Activated CD4-positive, alpha-beta T cell treated with anti-CD3 and anti-CD28 coated beads, Interleukin-2, Interleukin-4, amounts not matched to agents 100 ng/mL and 50 ng/mL, durations not matched to agents 16 hours and 8 hours (primary cell): ENCODE data around the gene CLMN.

Source experiments
- DNase-seq: peaks from one replicate; pipeline ENCODE4 v3.0.0-alpha.2; 2020; ENCODE audit warnings: low spot score

Gene CLMN

GRCh38 chr14:95341115-95341514 is 21.4 kb upstream of the CLMN start:
- no peak for DNase-seq

DNA sequence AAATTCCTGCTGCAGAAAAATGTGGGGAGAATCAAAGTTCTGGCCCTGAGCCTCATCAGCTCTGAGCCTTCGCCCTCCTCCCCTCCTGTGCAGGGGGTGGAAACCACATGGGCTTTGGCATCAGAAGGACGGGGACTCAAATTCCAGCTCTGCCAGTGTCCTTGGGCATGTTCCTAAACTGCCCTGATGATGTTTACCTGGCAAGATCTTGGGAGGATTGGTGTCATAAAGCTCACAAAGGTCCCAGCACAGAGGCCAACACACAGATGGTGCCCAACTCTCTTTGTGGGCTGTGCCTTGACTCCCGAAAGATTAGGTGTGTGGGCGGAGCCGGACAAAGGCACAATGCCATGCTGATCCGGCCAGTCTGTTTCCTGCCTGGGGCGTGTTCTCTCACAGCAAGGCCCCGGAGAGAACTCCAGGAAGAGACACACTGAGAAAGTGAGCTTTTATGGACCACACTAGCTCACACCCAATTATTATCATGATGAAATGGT is 20.5 kb upstream of the CLMN start:
- no peak for DNase-seq

DNA sequence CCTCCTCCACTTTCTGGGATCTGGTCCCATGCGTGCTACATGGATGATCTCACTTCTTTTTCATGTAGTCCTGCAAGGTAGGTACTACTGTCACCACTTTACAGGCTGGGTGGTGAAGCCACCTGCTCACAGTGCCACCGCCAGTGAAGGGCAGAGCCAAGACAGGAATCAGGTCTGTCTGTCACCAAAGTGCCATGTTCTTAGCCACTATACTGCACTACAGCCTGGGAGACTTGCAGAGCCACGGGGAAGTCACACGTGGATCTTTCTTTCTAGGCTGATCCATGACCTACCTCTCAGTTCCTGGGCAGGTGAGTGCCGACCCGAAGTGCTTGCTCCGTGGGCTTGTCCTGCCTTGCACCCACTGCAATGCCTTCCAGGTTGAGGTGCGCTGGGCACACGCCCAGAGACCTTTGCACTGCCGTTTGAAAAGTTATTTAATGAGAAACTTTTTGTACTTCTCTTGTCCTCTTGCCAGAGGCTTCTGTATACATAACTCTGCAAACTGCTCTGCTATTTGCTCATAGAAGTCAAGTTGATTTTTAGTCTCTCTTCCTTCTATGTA is 19.7 kb upstream of the CLMN start:
- DNase-seq: no peak

- no peak for DNase-seq
Measured at GRCh38 chr14:95338436-95338835, 18.7 kb upstream of the CLMN start.

DNA sequence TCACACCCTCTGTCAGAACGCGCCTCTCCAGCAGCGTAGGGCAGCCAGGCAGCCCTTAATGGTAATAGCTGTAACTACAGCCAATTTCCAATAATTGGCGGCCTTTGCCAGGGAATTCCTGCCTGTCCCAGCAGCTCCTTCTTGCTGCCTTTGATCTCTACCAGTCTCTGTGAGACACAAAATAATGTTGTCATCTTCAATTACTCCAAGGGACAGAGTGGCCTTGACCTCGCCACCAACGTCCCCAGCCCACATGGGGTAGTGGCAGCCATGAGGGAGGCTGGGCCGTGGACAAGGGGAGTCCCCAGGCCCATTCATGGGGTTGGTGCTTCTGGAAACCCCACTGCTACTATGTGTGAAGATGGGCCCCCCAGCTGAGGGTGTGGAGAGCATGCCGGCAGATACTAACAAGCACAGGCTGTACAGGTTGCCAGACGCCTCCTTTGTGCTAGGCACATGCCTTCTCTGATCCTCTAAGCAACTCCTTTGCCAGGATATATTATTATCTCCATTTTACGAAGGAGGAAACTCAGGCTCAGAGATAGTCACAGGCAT is 17.4 kb upstream of the CLMN start:
- no peak for DNase-seq

- DNase-seq: no peak
Measured at GRCh38 chr14:95336192-95336760, 16.6 kb upstream of the CLMN start.

- no peak for DNase-seq
Measured at GRCh38 chr14:95335071-95335470, 15.4 kb upstream of the CLMN start.

DNA sequence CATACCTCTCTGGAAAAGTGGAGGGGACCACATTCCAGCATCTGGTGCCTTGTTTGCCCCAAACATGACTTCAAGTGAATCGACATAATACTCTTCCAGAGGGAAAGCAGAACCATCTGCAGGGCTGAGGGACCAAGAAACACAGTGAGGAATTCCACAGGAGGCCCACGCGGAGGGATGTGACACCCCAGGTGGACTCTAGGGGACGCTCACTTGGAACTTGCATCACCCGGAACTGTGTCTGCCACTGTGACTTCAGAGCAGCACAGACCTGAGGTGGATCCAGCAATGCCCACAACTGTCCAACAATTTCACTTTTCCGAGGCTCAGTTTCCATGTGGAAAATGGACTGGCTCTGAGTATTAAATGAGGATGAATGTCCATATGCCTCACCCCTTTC is 14.3 kb upstream of the CLMN start:
- DNase-seq: no peak

DNA sequence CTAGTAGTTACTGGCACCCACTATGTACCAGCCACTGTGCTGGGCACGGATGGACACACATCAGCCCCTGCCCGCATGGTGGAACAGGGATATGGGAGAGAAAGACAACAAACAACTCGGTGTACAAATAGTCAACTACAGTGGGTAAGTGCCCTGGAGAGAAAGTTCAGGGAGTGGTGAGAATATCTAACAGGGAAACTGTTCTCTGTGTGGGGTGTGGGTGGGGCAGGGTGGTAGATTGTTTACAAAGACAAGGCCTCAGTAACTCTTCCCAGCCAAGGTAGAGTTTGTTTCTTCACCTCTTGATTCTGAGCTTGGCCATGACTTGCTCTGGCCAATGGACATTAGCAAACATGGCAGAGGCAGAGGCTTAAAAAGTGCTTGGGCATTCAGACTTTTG is 12.9 kb upstream of the CLMN start:
- DNase-seq: no peak

- no peak for DNase-seq
Measured at GRCh38 chr14:95331708-95332408, 12.2 kb upstream of the CLMN start.

GRCh38 chr14:95330591-95331370 is 11.1 kb upstream of the CLMN start:
- DNase-seq: no peak

DNA sequence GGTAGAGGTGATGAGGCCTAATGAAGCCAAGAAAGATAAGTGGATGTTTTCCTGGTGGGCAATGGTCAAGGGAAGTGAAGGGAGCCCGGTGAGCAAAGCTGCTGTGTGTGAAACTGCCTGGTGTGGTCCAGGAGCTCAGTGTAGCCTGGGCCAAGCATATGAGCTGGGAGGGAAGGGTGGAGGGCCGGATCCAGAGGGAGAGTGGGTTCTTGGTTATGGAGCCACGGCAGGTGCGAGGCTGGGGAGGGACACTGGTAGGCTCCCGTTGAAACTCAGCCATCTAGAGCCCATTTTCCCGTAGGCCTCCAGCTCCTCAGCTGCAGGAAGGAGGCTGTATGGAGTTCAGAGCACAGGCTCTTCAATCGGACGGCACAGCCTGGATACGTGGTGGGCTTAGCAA is 10.2 kb upstream of the CLMN start:
- no peak for DNase-seq

DNA sequence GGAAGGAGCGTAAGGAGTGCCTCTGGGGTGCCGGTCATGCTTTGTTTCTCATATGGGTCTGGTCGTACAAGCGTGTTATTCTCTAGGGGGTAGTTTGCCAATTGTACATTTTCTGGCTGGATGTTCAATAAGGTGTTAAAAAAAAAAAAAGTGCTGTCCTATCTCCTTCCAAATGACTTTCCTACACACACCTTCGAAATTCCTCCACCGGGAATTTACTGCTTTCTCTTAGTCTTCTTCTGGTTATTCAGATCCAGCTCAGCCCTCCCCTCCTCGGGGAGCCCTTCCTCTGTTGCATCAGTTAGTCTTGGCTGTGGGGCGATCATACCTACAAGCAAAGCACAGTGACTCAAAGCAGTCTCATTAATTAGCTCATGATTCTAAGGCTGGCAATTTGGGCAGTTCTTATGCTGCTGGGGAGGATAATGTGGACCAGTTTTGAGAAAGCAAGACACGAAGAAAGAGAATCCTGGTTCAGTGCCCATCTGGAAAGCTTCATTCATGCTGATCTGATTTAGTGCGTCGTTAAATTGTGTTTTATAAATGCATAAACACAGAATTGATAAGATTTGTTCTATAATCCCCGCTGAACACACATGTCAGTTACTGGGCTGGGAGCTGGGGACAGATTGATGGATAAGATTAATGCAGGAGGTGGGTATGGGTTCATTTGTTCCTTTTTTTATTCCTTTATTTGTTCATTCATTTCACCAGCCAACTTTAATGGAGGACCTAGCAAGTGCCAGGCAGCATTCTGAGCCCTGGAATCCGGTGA is 9.2 kb upstream of the CLMN start:
- DNase-seq: no peak

DNA sequence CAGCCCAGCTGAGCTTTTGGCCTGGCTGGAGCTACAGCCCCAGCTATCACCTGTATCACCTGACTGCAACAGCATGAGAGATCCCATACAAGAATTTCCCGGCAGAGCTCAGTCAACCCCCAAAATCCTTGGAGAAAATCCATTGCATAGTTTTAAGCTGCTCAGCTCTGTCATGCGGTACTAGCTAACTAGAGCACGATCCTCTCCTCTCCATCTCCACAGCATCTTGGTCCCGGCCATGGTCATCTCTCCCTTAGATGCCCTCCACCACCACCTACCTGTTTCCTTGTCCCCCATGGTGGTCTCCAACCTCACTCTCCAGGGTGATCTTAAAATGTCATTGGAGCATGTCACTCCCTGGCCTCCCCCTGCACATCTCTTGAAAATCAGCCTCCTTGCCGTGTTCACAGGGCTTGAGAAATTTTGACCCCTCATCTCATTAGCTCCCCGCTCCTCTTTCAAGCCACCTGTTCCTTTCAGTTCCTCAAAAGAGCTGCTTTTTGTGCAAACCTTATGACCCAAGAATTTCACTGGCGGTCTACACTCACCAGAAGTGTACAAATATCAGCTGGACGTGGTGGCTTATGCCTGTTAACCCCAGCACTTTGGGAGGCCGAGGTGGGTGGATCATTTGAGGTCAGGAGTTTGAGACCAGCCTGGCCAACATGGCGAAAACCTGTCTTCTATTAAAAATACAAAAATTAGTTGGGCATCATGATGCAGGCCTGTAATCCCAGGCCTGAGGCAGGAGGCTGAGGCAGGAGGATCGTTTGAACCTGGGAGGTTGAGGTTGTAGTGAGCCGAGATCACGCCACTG is 8.1 kb upstream of the CLMN start:
- DNase-seq: no peak

DNA sequence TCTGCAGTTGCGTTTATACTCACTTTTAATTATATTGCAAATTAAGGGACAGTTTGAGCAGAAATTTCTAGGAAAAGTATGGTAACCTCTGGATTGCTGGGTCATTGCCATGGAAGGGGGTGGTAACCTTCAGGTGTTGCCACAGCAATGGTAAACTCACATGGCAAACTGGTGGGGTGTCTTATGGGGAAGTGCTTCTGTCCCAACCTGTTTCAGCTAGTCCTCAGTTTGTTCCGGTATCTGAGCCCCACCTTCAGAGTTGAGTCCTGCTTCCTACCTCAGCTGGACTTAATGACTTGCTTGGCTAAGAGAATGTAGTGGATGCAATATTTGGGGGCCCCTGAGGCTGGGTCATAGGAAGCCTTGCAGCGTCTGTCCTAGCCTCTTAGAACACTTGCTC is 7.3 kb upstream of the CLMN start:
- DNase-seq: no peak

DNA sequence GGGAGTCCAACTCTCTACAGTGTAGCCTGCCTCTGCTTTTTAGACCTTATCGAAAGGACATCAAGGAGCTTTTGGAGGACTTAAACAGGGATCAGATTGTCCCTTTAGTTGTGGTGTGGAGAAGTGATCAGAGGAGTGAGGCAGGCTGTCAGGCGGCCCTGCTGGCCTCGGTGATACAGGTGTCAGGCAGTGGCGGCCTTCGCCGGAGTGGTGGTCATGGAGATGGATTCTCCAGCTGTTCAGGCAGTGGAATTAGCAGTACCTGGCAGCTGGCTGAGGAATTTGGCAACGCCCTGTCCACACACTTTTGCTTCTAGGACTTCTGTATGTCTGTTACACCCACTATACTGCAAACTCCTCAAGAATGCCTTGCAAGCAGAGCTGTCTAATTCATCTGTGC is 4.2 kb upstream of the CLMN start:
- no peak for DNase-seq

- DNase-seq: no peak
Measured at GRCh38 chr14:95323361-95323760, 3.7 kb upstream of the CLMN start.

DNA sequence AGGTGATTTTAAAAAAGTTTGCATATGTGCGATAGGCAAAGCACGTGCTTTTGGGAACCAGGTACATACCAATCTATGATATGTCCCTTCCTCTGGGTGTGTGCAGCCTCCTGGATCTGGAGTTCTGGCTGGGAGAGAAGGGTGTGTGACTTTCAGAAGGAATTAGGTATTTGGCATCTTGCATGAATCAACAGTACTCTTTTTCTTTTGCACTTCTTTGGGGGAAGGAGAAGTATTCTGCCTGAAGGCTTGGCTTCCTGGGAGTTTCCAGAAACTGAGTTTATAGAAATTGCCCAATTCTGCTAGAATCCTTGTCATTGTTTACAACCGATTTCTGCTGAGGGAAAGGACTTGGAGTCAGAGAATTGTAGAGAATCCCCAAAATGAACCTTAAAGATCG is 2.9 kb upstream of the CLMN start:
- DNase-seq: no peak

DNA sequence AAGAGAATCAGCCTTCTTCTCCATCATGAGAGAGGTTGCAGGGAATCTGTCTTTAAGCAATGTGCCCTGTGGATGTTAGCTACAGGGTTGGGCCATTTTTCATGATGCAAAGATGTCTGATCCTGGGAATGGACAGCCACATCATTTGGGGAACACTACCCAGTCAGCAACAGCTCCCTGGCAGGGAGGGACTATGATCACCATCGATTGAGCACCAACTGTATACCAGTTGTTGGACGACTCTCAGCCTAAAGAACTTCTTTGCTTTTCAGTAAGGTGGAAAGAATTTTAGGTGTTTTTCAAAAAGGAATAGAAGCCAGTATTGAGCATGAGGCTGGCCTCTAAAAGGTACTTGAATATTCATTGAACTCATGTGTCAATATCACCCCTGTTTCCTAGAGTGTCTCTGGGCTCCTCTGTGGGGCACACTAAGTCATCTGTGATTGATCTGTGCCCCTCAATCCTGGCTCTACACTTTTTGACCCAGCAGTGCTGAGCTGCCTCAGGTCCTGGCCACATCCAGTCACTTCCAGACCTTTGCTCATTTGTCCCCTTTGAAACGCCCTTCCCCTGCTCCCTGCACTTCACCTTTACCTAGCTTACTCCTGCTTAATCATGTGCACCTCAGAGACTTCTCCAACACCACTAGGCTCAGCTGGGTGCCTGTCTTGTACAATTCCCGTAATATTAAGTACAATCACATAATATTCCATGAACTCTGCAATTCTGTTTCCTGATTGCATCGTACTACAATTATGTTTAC is 2.2 kb upstream of the CLMN start:
- no peak for DNase-seq

DNA sequence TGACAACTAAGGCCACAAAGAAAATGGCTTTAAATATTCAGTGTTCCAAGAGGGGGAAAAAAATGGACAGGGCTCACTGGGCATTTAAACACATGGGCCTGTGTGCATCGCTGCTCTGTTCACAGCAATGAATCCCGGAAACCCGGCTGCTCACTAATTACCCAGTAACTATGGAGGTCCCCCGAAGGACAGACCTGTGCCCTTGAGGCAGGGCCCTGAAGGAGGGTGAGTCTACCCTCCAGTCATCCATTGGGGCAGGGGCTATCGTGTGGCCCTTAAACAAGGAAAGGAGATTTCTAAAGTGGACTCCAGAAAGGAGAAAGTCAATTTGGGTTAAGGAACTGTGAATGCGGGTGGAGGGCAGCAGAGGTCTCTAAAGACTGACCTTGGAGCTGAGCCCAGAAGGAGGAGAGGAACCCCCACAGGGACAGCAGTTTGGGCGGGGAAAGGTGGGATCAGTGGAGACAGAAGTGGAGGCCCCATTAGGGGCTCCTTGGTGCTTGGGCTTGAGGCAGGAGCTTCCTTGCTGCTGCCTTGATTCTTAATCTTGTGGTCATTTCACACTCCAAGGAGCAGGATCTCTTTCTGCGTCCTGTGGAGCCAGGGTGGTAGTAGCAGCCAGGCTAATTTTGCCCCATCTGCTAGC is 1.4 kb upstream of the CLMN start:
- DNase-seq: no peak
